PC-3 (cell line): ENCODE data around the gene DKK3.

Experiments
- EZH2 ChIP-seq: fragments of 300-600 bp; sonication (generic); IDR thresholded peaks from one replicate; pipeline ENCODE4 v1.6.1; 2017; ENCODE audit warnings: antibody characterized with exemption, mild to moderate bottlenecking, low read length; ENCODE audit not compliant: unreplicated experiment
- TF ChIP-seq, protein P1 (sequence below): fragments of 300-600 bp; sonication (generic); conservative IDR thresholded peaks from 2 replicates; pipeline ENCODE4 v1.5.1; 2017; ENCODE audit warnings: antibody characterized with exemption, low read depth, mild to moderate bottlenecking, low read length

- TF ChIP-seq, protein P1, sequence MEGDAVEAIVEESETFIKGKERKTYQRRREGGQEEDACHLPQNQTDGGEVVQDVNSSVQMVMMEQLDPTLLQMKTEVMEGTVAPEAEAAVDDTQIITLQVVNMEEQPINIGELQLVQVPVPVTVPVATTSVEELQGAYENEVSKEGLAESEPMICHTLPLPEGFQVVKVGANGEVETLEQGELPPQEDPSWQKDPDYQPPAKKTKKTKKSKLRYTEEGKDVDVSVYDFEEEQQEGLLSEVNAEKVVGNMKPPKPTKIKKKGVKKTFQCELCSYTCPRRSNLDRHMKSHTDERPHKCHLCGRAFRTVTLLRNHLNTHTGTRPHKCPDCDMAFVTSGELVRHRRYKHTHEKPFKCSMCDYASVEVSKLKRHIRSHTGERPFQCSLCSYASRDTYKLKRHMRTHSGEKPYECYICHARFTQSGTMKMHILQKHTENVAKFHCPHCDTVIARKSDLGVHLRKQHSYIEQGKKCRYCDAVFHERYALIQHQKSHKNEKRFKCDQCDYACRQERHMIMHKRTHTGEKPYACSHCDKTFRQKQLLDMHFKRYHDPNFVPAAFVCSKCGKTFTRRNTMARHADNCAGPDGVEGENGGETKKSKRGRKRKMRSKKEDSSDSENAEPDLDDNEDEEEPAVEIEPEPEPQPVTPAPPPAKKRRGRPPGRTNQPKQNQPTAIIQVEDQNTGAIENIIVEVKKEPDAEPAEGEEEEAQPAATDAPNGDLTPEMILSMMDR: no peak
- TF ChIP-seq EZH2: no peak
Observed at GRCh38 chr11:11973866-11974265, 34.6 kb downstream of the DKK3 start.
